ENCODE results near the gene MTG1. TPM values are rescaled to one million over a fixed set of nuclear protein-coding genes. Genes with fewer than 3 reads are reported as not detected.

The MTG1 gene
- total RNA-seq, 2 donors from 2014 or later = 9.9 to 15.1 TPM

DNA sequence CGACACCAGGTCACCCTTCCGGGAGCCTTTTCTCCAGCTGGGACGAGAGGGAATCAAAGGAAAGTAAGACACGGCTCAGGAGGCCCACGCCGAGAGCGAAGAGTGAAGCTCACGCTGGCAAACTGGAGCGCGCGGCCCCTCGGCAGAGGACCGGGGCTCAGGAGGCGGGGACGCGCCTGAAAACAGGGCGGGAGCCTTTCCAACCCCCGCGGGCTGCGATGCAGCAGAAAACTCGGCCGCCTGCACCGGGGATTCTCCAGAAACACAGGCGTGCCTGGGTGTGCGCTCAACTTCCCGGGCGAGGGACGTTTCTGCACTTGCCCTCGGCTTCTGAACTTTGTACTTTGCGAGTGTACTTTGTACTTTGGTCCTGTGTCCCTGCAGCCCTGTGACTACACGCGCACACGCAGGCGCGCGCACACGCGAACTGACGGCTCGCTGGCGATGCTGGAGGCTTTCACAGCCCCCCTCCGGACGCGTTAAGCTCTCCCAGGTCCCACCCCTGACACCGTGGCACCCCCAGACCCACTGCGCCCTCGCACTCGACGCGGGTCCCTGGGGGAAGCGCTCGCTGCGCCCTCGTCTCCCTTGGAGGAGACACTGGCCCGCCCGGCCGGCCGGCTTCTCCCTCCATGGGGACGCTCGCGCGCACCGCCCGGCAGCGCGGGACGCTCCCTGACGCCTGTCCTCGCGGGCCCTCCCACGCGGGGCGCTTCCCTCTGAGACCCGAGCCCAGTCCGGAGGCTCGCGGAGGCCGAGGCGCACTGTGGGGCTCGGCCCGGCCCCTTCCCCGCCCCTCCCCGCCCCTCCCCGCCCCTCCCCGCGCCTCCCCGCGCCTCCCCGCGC is 15.5 kb upstream of the MTG1 start:
- no peak for TF ChIP-seq CTCF (IDR thresholded peaks at IDR 0.05)
- peaks cover 0 to 23% of the 10 kb centered on the region in 2 donors for H3K4me1 ChIP-seq
- peak overlapping the region; percentile 76 to 79 for H3K27ac ChIP-seq
- peak overlapping the region; percentile 80 to 92 for H3K4me3 ChIP-seq
- no peaks in the 10 kb centered on the region for H3K9me3 ChIP-seq
- no peak for DNase-seq (ENCODE audit: low spot score)
- no peaks in the 10 kb centered on the region for H3K36me3 ChIP-seq
- no peaks in the 10 kb centered on the region for H3K27me3 ChIP-seq

DNA sequence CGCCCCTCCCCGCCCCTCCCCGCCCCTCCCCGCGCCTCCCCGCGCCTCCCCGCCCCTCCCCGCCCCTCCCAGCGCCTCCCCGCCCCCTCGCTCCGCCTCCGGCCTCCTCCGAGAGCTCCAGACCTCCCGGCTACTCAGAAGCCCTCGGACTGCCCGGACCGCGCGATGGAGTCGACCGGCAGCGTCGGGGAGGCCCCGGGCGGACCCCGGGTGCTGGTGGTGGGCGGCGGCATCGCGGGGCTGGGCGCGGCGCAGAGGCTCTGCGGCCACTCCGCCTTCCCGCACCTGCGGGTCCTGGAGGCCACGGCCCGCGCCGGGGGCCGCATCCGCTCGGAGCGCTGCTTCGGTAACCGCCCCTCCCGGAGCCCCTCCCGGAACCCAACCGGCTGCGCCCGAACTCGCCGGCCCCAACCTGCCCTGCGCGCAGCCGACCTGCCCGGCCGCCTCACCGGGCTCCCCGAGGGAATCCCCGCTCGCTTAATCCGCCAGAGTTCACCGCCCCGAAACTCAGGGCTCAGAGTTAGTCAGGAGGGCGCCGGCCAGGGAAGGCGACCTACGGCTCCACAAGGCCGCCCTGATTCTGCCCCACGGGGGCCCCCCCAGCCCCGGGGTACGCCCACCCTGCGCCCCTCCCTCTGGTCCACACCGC is 14.7 kb upstream of the MTG1 start, which contains the start of gene PAOX:
PAOX (plus strand) TSS at position 111 of the 649 bp plus-strand sequence; CDS start at position 166, 55 bp downstream.
- H3K27me3 ChIP-seq = no peaks in the 10 kb centered on the region
- peaks cover 0 to 18% of the 10 kb centered on the region in 2 donors for H3K4me1 ChIP-seq
- no peak for TF ChIP-seq CTCF (IDR thresholded peaks at IDR 0.05)
- H3K4me3 ChIP-seq = peak within 1 kb of the TSS; percentile 86 to 92
- no peaks in the 10 kb centered on the region for H3K9me3 ChIP-seq
- no peak for DNase-seq (ENCODE audit: low spot score)
- H3K27ac ChIP-seq = peak within 1 kb of the TSS; percentile 79
- H3K36me3 ChIP-seq = no peaks in the 10 kb centered on the region

DNA sequence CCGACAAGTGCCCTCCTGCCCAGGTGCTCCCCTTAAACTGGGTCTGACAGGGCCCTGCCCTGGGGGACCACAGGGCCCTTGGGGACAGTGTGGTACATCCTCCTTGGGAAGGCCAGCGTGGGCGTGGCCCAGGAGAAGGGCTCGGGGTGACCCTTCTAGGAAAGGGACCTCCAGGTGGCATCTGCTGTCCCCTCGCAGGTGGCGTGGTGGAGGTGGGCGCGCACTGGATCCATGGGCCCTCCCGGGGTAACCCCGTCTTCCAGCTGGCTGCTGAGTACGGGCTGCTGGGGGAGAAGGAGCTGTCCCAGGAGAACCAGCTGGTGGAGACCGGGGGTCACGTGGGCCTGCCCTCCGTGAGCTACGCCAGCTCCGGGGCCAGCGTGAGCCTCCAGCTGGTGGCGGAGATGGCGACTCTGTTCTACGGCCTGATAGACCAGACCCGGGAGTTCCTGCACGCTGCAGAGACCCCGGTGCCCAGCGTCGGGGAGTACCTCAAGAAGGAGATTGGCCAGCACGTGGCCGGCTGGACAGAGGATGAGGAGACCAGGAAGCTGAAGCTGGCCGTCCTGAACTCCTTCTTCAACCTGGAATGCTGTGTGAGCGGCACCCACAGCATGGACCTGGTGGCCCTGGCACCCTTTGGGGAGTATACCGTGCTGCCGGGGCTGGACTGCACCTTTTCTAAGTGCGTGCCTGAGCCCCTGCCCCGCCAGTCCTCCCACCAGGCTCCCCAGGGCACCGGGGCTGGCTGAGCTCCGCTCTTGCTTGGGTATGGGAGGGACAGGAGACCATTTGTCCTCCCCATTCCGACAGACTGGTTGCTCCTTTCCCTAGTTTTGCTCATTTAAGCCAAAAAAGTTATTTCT is 13.9 kb upstream of the MTG1 start:
- no peak for TF ChIP-seq CTCF (IDR thresholded peaks at IDR 0.05)
- Histone ChIP-seq H3K4me1 (peaks cover 0 to 16% of the 10 kb centered on the region in 2 donors), H3K27ac (peak overlapping the region in 1 of 2 donors; percentile 65), H3K4me3 (peak overlapping the region; percentile 86 to 92), H3K9me3 (no peaks in the 10 kb centered on the region), H3K27me3 (no peaks in the 10 kb centered on the region), H3K36me3 (no peaks in the 10 kb centered on the region)
- no peak for DNase-seq (ENCODE audit: low spot score)

- no peak overlapping the region for H3K27ac ChIP-seq
- no peaks in the 10 kb centered on the region for H3K36me3 ChIP-seq
- H3K27me3 ChIP-seq = no peaks in the 10 kb centered on the region
- H3K9me3 ChIP-seq = no peaks in the 10 kb centered on the region
- H3K4me3 ChIP-seq = no peak overlapping the region
- DNase-seq (ENCODE audit: low spot score) = no peak
- H3K4me1 ChIP-seq = peaks cover 0 to 16% of the 10 kb centered on the region in 2 donors
- no peak for TF ChIP-seq CTCF (IDR thresholded peaks at IDR 0.05)
Measured at GRCh38 chr10:133381036-133381435, 12.9 kb upstream of the MTG1 start.

- Histone ChIP-seq H3K27me3 (no peaks in the 10 kb centered on the region), H3K36me3 (no peaks in the 10 kb centered on the region), H3K27ac (no peak overlapping the region), H3K4me1 (peaks cover 0 to 9% of the 10 kb centered on the region in 2 donors), H3K9me3 (no peaks in the 10 kb centered on the region), H3K4me3 (no peak overlapping the region)
- TF ChIP-seq CTCF (IDR thresholded peaks at IDR 0.05) = no peak
- no peak for DNase-seq (ENCODE audit: low spot score)
Measured at GRCh38 chr10:133383551-133383950, 10.4 kb upstream of the MTG1 start.
